Endometrial microvascular endothelial cells (primary cell): ENCODE data around the gene CINP. TPM values are rescaled to one million over a fixed set of nuclear protein-coding genes. Genes with fewer than 3 reads are reported as not detected.
"Not testable (repeated sequence)": the region's sequence is repeated elsewhere in the genome, so short reads cannot be mapped to it uniquely, and the experiment has no call there.

Source experiments
- in situ Hi-C: cut with HindIII; loops from 2 replicates; pipeline ENCODE4 v1.10.0; 2017; ENCODE audit warnings: low sequenced_read_pairs, low pct_unique_long_range_greater_than_20kb; ENCODE audit errors: inconsistent ontology term
- total RNA-seq: library from RNA; depleted of rRNA; stranded (reverse); fragments of >200 nt; gene quantifications from one replicate; pipeline ENCODE4 v1.2.3, GENCODE V29; 2015; ENCODE audit errors: inconsistent ontology term

CINP gene
- total RNA-seq, 1 donor from 2014 or later = 48.0 TPM

DNA sequence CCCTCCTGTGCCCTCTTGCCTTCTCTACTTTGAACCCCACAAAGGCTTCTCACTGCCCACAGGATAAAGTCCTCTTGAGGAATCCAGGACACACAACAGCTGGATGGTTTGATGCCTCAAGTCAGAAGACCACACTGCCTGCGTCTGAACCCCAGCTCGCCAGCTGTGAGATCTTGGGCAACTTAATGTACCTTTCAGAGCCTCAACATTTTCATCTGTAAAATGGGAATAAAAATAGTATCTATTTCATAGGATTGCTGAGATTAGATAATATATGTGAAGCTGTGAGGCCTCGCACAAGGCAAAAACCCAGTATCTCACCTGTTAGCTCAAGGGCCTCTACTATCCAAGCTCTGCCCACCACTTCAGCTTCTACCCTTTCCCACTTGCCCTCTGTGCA is 2.3 kb downstream of the CINP start:
- in situ Hi-C loops = no loop called here

GRCh38 chr14:102359341-102359740 is 3.3 kb downstream of the CINP start:
- in situ Hi-C loops = no loop called here

DNA sequence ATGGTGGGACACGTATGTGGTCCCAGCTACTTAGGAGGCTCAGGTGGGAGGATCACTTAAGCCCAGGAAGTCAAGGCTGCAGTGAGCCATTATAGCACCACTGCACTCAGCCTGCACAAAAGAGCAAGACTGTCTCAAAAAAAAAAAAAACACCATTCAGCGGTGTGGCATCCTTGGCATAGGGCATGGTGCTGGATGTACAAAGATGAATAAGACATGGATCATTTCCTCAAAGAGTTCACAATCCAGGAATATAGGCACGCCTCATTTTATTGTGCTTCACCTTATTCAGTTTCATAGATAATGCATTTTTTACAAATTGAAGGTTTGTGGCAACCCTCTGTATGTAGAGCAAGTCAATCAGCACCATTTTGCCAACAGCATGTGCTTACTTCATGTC is 6.4 kb downstream of the CINP start:
- in situ Hi-C loops = no loop called here

DNA sequence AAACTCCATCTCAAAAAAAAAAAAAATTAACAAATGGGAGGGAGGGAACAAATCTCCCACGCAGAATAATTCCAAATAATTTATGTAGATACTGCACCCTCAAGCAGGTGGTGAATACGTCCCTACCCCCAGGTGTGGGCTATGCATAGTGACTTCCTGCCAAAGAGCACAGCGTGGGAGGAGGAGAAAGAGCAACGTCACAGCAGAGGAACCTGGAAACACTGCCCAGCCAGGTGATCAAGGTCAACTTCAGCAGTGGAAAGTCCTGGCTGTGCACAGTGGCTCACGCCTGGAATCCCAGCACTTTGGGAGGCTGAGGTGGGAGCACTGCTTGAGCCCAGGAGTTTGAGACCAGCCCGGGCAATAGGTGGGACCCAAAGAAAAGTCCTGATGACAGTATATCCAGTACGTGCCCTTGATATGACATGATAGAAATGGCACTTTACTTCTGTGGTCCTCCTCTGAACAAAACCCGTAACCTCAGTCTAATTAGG is 9.5 kb downstream of the CINP start:
- in situ Hi-C loops = no loop called here

- in situ Hi-C loops = no loop called here
Observed at GRCh38 chr14:102352213-102352612, 10.5 kb downstream of the CINP start.

DNA sequence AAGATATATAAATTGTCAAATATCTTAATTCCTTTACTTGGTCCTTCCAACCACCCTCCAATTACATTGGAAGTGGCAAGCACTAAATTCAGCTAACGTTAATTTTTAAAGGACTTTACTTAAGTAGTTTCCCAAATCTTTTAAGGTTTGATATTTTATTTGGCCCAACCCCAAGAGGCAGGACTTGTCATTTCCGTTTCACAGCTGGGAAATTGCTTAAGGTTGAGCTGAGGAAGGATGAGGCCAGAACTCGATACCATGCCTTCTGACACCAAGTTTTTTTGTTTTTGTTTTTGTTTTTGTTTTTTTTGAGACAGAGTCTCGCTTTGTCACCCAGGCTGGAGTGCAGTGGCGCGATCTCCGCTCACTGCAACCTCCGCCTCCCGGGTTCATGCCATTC is 11.1 kb downstream of the CINP start:
- in situ Hi-C loops = not testable (repeated sequence)

GRCh38 chr14:102351023-102351422 is 11.7 kb downstream of the CINP start:
- in situ Hi-C loops = no loop called here

DNA sequence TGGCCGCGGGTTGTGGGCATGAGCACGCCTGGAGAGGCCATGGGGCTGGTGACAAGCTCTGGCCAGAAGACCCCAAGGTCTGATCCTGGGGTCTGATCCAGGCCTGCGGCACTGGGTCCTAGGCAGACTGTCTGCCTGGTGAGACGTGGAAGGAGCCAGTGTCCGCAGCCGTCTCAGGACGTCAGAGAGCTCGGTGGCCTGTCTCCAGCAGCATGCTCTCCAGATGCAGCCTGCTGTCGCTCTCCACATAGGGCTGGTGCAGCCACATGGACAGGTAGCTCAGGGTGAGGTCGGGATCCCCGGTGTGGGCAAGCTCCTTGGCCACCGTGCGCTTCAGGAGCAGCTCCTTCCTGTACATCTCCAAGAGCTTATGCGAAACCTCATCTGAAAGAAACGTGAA is 14.3 kb downstream of the CINP start:
- in situ Hi-C loops = no loop called here

DNA sequence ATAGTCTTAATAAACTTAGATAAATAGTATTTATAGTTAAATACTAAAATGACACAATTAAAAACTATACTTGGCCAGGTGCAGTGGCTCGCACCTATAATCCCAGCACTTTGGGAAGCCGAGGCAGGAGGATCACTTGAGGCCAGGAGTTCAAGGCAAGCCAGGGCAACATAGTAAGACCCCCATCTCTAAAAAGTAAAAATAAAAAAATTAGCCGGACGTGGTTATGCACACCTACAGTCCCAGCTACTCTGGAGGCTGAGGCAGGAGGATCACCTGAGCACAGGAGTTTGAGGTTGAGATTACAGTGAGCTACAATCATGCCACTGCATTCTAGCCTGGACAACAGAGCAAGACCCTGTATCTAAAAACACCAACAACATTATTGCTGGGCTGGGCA is 16.0 kb downstream of the CINP start:
- in situ Hi-C loops = no loop called here

DNA sequence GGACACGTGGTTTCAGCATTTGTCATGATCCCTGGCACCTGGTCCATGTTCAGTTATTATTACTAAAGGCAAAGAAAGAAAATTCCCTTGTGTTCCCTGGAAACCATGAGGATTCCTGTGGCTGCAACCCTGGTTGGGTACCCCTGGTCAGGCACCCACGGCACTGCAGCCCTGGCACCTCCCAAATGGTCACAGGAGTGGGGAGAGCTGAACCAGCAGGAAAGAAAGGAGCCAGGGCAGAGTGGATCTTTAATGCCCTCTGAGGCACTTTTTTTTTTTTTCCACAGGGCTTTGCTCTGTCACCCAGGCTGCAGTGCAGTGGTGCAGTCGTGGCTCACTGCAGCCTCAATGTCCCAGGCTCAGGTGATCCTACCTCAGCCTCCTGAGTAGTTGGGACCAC is 17.5 kb downstream of the CINP start:
- in situ Hi-C loops = no loop called here

DNA sequence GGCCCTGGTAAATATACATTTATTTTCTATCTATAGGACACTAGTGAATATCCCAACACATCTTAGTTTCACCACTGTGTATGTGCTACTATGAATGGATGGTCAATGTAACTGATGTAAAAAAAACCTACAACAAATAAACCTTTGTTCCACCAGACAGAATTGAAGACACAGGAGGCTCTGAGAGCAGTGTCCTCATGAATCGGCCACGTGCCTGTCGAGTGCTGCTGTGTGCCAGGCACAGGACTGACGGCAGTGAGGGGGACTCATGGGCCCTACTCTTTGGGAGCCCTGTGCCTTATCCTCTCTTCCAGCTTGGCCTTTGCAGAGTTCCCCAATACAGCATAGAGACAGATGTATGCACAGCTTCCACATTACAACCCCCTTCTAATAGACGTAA is 18.2 kb downstream of the CINP start:
- in situ Hi-C loops = no loop called here

- in situ Hi-C loops = no loop called here
Observed at GRCh38 chr14:102344084-102344483, 18.6 kb downstream of the CINP start.

GRCh38 chr14:102342238-102342637 is 20.5 kb downstream of the CINP start:
- in situ Hi-C loops = no loop called here

DNA sequence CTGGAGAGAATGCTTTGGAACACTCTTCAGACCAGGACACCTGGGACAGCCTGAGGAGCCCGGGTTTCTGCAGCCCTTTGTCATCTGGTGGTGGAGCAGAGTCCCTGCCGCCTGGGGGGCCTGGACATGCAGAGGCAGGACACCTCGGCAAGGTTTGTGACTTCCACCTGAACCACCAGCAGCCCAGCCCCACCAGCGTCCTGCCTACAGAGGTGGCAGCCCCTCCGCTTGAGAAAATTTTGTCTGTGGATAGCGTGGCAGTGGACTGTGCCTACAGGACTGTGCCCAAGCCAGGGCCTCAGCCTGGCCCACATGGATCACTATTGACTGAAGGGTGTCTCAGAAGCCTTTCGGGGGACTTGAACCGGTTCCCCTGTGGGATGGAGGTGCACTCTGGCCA is 21.1 kb downstream of the CINP start:
- in situ Hi-C loops = no loop called here

DNA sequence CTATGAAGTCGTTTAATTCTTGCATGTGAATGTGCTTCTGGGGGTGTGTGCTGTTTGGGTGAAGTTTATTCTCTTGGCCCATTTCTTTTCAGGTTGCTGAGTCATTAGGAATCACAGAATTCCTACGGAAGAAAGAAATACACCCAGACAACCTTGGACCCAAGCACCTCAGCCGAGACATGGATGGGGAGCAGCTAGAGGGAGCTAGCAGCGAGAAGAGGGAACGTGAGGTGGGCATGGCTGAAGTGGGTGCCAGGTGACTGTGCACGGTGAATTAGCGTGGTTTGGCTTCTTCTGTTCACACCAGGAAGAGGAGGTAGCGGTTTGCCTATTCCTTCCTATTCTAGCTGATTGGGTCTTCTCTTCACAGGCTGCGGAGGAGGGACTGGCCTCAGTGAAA is 24.0 kb downstream of the CINP start:
- in situ Hi-C loops = no loop called here

DNA sequence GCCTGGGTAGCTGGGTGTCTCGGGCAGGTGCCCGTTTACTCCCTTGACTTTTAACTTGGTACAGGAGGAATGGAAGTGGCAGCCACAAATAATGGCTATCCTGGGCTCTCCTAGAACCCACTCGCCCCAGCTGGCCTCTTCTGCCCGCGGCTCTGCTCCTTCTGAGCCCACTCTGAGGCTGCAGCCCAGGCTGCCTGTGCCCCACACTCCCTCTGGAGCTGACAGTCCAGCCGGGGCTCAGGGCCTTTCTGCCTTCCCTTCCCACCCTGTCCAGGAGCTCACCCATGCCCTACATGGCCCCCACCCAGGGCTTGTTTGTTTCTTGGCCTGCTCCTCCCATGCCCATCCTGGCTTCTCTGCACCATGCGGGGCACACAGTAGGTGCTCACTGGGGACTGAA is 27.5 kb downstream of the CINP start:
- in situ Hi-C loops = no loop called here

DNA sequence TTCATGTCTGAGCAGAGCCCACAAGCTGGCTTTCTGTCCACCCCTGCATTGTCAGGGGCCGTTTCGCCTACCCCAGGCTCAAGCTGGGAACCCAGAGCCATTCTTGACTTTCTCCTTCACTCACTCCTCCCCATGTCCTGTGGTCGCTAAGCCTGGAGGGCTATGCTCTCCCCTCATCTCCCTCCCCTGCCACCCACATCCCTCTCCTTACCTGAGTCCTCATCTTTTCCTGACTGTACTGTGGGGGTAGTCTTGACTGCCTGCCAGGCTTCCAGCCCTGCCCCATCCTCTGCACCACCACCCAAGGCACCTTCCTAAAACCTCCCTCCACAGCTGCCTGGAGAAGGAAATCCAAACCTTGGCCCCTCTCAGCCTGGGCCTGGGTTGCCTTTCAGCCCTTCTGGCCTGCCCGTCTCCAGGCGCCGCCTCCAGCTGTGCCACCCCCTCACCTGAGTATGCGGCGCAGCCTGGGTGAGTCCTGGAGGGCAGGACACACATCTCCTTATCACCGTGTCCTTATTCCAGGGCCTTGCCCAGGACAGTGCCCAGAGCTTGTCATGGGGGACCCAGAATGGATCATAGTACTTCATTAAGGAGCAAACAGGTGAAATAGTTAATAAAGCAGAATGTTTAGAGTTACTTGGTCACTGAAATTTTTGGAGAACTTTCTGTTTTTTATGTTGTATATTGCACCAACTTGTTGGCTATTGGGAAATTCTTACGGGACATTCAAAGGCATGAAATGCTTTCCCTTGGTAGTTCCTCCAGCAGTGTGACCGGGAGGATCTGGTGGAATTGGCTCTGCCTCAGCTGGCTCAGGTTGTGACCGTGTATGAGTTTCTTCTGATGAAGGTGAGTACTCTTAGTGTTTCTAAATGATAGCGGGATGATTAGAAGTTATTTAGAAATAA is 28.6 kb downstream of the CINP start:
- in situ Hi-C loops = no loop called here

DNA sequence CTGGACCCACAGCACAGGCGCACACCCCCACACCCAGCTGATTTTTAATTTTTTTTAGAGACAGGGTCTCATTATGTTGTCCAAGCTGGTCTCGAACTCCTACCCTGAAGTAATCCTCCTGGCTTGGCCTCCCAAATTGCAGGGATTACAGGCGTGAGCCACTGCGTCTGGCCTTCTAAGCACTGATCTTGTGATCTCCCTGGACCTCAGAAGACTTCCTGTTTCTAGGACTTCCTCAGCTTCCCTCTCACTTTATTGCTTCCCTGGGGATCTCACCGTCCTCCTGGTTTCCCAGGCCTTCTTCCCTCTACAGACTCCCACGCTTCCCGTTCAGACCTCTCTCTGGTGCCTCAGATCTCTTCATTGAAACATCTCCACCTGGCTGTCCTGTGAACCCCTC is 29.3 kb downstream of the CINP start:
- in situ Hi-C loops = no loop called here

GRCh38 chr14:102330806-102331205 is 31.9 kb downstream of the CINP start:
- in situ Hi-C loops = no loop called here

DNA sequence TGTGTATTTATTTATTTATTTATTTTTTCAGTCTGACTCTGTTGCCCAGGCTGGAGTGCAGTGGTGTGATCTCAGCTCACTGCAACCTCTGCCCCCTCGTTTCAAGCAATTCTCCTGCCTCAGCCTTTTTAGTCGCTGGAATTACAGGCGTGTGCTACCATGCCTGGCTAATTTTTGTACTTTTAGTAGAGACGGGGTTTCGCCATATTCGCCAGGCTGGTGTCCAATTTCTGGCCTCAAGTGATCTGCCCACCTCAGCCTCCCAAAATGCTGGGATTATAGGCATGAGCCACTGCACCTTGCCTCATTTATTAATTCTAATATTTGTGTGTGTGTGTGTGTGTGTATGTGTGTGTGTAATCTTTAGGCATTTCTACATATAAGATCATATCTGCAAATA is 33.3 kb downstream of the CINP start:
- in situ Hi-C loops = not testable (repeated sequence)

DNA sequence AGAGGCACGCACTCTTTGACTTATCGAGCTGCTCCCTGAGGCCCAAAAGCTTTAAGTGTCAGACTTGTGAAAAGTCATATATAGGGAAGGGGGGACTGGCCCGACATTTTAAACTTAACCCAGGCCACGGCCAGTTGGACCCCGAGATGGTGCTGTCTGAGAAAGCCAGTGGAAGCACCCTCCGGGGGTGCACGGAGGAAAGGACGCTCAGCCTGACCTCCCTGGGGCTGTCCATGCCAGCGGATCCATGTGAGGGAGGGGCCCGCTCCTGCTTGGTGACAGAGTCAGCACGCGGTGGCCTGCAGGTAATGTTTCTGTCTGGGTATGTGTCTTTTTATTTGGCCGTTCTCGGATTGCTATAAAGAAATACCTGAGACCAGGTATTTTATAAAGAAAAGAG is 36.1 kb downstream of the CINP start:
- in situ Hi-C loops = no loop called here
